ENCODE measurements around the gene CDS2.

The CDS2 gene

DNA sequence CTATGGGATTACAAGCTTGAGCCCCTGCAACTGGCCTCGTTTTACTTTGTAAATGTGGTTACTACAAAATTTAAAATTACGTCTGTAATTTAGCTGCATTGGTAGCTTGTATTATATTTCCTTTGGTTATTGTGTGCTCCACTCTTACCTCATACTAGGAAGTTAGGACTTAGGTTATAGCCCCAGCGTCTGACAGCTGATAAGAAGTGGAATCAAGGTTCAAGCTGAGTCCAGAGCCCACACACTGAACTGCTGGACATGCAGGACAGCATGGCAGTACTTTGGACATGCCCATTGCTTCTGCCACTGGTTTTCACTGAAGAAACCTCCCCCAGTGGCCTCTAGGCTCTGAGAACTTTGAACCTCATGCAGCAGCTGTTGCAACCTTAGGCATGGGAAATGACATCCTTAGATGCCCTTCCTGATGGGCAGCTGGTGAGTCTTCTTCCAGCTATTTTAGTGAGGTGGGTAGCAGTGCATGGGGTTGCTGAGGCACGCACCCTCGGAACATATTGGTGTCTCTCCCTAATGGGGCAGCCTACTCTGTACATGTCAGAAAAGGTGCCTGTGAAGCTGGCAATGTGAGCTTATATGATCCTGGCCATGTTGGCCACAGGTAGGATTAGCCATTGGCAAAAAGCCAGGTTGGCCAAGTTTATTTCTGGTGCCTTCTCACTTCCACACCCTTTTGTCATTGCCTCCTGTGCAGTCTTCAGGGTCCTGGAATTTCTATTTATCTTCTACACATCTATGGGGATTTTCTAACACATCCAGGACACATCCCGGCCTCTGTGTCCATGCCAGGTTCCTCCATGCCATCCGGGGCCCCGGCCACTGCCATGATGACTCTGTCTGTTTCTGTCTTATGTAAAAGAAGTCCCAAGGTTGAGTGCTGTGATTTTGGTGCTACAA is 85.3 kb downstream of the CDS2 start:
- H3K4me1 ChIP-seq (ENCODE audit: control insufficient read depth in 1 of 2, insufficient read depth in 2 of 2, low read length in 2 of 2) = peaks cover 0 to 4% of the 10 kb centered on the region in 2 experiments
- no peak overlapping the region for H2AK5ac ChIP-seq (ENCODE audit: low read length)
- no CpG with 5 or more reads among the region's 8 CpGs for WGBS (ENCODE audit: extremely low coverage, insufficient coverage, insufficient read length)

DNA sequence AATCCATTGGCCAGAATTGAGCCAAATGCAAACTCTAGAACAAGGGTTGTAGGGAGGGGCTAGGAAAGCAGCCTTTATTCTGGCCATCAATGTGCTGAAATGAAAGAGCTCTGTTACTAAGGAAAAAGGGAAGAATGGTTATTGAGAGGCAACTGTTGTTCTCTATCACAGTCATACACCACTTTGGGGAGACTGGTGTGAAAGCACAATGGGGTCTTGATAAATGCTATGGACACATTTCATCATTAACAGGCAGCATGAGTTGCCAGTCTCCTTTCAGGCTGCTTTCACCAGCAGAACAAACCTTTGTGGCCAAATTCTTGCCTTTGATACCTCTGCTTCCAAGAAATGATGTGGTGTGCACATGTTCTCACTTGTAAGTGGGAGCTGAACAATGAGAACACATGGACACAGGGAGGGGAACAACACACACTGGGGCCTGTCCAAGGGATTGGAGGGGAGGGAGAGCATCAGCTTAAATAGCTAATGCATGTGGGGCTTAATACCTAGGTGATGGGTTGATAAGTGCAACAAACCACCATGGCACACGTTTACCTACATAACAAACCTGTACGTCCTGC is 86.2 kb downstream of the CDS2 start:
- no CpG with 5 or more reads among the region's 2 CpGs for WGBS (ENCODE audit: extremely low coverage, insufficient coverage, insufficient read length)
- Histone ChIP-seq H3K4me1 (ENCODE audit: control insufficient read depth in 1 of 2, insufficient read depth in 2 of 2, low read length in 2 of 2) (peaks cover 0 to 4% of the 10 kb centered on the region in 2 experiments), H3K4me2 (ENCODE audit: low read length) (no peak overlapping the region), H3K9me3 (ENCODE audit: insufficient read depth, low read depth, low read length) (peaks cover 2% of the 10 kb centered on the region), H3K14ac (ENCODE audit: low read length) (no peak overlapping the region), H3K4ac (ENCODE audit: low read depth, low read length) (no peak overlapping the region), H3K79me1 (ENCODE audit: low read length) (no peaks in the 10 kb centered on the region), H3K27me3 (ENCODE audit: insufficient read depth, low read length) (no peaks in the 10 kb centered on the region), H2AFZ (ENCODE audit: insufficient read depth, low read length, poor library complexity) (no peak overlapping the region), H3K36me3 (ENCODE audit: control insufficient read depth in 1 of 2, insufficient read depth in 2 of 2, low read length in 2 of 2) (peaks cover 4 to 8% of the 10 kb centered on the region in 2 experiments), H4K12ac (ENCODE audit: low read depth, low read length) (no peak overlapping the region), H2BK5ac (ENCODE audit: low read depth, low read length, poor library complexity) (no peak overlapping the region), H3K27ac (ENCODE audit: low read depth, low read length) (no peak overlapping the region), H2BK12ac (ENCODE audit: low read length) (no peak overlapping the region), H2BK120ac (ENCODE audit: insufficient read depth, low read length, poor library complexity) (no peak overlapping the region), H4K91ac (ENCODE audit: low read depth, low read length) (no peak overlapping the region), H4K8ac (ENCODE audit: low read depth, low read length) (no peak overlapping the region), H3K23ac (ENCODE audit: low read length) (no peak overlapping the region), H3K4me3 (ENCODE audit: low read depth, low read length) (no peak overlapping the region), H2AK5ac (ENCODE audit: low read length) (no peak overlapping the region), H3K9ac (ENCODE audit: low read length) (no peak overlapping the region), H3K79me2 (ENCODE audit: control insufficient read depth, insufficient read depth, low read length, poor library complexity) (no peaks in the 10 kb centered on the region), H3K18ac (ENCODE audit: low read length) (no peak overlapping the region)
- DNase-seq = no peak

More for the DNA sequence above, 85.3 kb downstream of the CDS2 start:
- Histone ChIP-seq H3K23ac (ENCODE audit: low read length) (no peak overlapping the region), H3K14ac (ENCODE audit: low read length) (no peak overlapping the region), H2BK120ac (ENCODE audit: insufficient read depth, low read length, poor library complexity) (no peak overlapping the region), H3K18ac (ENCODE audit: low read length) (no peak overlapping the region), H3K27me3 (ENCODE audit: insufficient read depth, low read length) (no peaks in the 10 kb centered on the region), H3K4me2 (ENCODE audit: low read length) (no peak overlapping the region), H3K27ac (ENCODE audit: low read depth, low read length) (no peak overlapping the region), H4K8ac (ENCODE audit: low read depth, low read length) (no peak overlapping the region), H3K4me3 (ENCODE audit: low read depth, low read length) (no peak overlapping the region), H3K79me2 (ENCODE audit: control insufficient read depth, insufficient read depth, low read length, poor library complexity) (no peaks in the 10 kb centered on the region), H4K12ac (ENCODE audit: low read depth, low read length) (no peak overlapping the region), H3K4ac (ENCODE audit: low read depth, low read length) (no peak overlapping the region), H4K91ac (ENCODE audit: low read depth, low read length) (no peak overlapping the region), H3K9ac (ENCODE audit: low read length) (no peak overlapping the region), H3K9me3 (ENCODE audit: insufficient read depth, low read depth, low read length) (peaks cover 2% of the 10 kb centered on the region), H2BK5ac (ENCODE audit: low read depth, low read length, poor library complexity) (no peak overlapping the region), H3K79me1 (ENCODE audit: low read length) (no peaks in the 10 kb centered on the region), H3K36me3 (ENCODE audit: control insufficient read depth in 1 of 2, insufficient read depth in 2 of 2, low read length in 2 of 2) (peaks cover 4 to 8% of the 10 kb centered on the region in 2 experiments), H2BK12ac (ENCODE audit: low read length) (no peak overlapping the region), H2AFZ (ENCODE audit: insufficient read depth, low read length, poor library complexity) (no peak overlapping the region)
- DNase-seq = no peak

DNA sequence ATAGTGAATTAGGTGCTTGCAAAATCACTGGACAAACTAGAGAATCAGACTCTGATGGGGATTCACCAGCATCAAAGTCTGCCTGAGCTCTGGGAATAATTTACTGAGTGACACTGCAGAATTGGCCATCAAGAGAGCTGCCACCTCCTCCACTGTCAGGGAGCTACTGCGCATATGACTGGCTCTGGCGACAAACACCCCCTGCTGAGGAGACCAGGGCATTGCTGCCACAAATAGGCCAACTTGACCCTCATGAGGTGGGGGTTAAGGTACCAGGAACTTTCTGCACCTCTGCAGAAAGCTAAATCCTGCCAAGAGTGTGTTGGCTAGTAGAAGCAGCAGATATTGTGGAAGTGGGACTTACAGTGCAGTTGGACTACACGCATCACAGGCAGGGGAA is 88.0 kb downstream of the CDS2 start:
- H3K14ac ChIP-seq (ENCODE audit: low read length) = no peak overlapping the region
- peaks cover 0 to 4% of the 10 kb centered on the region in 2 experiments for H3K4me1 ChIP-seq (ENCODE audit: control insufficient read depth in 1 of 2, insufficient read depth in 2 of 2, low read length in 2 of 2)
- no peak overlapping the region for H2BK5ac ChIP-seq (ENCODE audit: low read depth, low read length, poor library complexity)
- no peak overlapping the region for H3K18ac ChIP-seq (ENCODE audit: low read length)
- H3K23ac ChIP-seq (ENCODE audit: low read length) = no peak overlapping the region
- H3K9ac ChIP-seq (ENCODE audit: low read length) = no peak overlapping the region
- H4K12ac ChIP-seq (ENCODE audit: low read depth, low read length) = no peak overlapping the region
- H3K27ac ChIP-seq (ENCODE audit: low read depth, low read length) = no peak overlapping the region
- no peak overlapping the region for H3K4me3 ChIP-seq (ENCODE audit: low read depth, low read length)
- H3K4me2 ChIP-seq (ENCODE audit: low read length) = no peak overlapping the region
- H3K27me3 ChIP-seq (ENCODE audit: insufficient read depth, low read length) = no peaks in the 10 kb centered on the region
- no peaks in the 10 kb centered on the region for H3K79me1 ChIP-seq (ENCODE audit: low read length)
- peaks cover 4 to 8% of the 10 kb centered on the region in 2 experiments for H3K36me3 ChIP-seq (ENCODE audit: control insufficient read depth in 1 of 2, insufficient read depth in 2 of 2, low read length in 2 of 2)
- H2BK120ac ChIP-seq (ENCODE audit: insufficient read depth, low read length, poor library complexity) = no peak overlapping the region
- no peak for DNase-seq
- H3K79me2 ChIP-seq (ENCODE audit: control insufficient read depth, insufficient read depth, low read length, poor library complexity) = no peaks in the 10 kb centered on the region
- no peak overlapping the region for H2BK12ac ChIP-seq (ENCODE audit: low read length)
- H4K8ac ChIP-seq (ENCODE audit: low read depth, low read length) = no peak overlapping the region
- no peak overlapping the region for H2AFZ ChIP-seq (ENCODE audit: insufficient read depth, low read length, poor library complexity)
- H3K4ac ChIP-seq (ENCODE audit: low read depth, low read length) = no peak overlapping the region
- peaks cover 4% of the 10 kb centered on the region for H3K9me3 ChIP-seq (ENCODE audit: insufficient read depth, low read depth, low read length)
- H4K91ac ChIP-seq (ENCODE audit: low read depth, low read length) = no peak overlapping the region
- no CpG with 5 or more reads among the region's 3 CpGs for WGBS (ENCODE audit: extremely low coverage, insufficient coverage, insufficient read length)
- no peak overlapping the region for H2AK5ac ChIP-seq (ENCODE audit: low read length)

DNA sequence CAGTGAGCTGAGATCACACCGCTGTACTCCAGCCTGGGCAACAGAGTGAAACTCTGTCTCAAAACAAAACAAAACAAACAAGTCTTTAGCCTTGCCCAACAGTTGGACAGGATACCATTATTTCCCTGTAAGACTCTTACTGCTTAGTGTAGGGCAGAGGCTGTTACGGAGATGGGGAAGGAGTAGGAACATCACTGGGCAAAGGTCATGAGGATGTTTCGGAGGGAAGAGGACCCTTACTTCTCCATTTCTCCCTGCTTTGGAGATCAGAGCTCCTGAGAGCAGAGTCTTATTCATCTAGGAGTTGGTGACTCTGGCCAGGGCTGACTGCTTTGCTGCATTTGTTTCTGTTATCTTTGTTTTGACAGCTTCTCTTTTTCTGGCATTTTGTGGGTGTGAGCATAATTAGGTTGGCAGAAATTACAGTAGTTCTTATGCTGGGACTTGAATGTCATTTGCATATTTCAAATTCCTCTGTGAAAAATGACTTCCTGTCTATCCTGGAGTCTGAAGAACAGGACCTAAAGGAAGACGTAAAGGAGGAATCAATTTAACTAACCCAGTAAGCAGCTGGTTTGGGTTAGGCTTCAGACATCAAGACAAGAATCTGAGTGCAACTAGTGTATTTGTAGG is 89.0 kb downstream of the CDS2 start:
- Histone ChIP-seq H3K79me2 (ENCODE audit: control insufficient read depth, insufficient read depth, low read length, poor library complexity) (no peaks in the 10 kb centered on the region), H3K14ac (ENCODE audit: low read length) (no peak overlapping the region), H3K4me3 (ENCODE audit: low read depth, low read length) (no peak overlapping the region), H3K9me3 (ENCODE audit: insufficient read depth, low read depth, low read length) (peaks cover 4% of the 10 kb centered on the region), H3K4ac (ENCODE audit: low read depth, low read length) (no peak overlapping the region), H3K23ac (ENCODE audit: low read length) (no peak overlapping the region), H3K4me1 (ENCODE audit: control insufficient read depth in 1 of 2, insufficient read depth in 2 of 2, low read length in 2 of 2) (peaks cover 0 to 4% of the 10 kb centered on the region in 2 experiments), H3K36me3 (ENCODE audit: control insufficient read depth in 1 of 2, insufficient read depth in 2 of 2, low read length in 2 of 2) (peaks cover 4 to 8% of the 10 kb centered on the region in 2 experiments), H2BK120ac (ENCODE audit: insufficient read depth, low read length, poor library complexity) (no peak overlapping the region), H4K8ac (ENCODE audit: low read depth, low read length) (no peak overlapping the region), H2AFZ (ENCODE audit: insufficient read depth, low read length, poor library complexity) (no peak overlapping the region), H2BK12ac (ENCODE audit: low read length) (no peak overlapping the region), H3K4me2 (ENCODE audit: low read length) (no peak overlapping the region), H4K12ac (ENCODE audit: low read depth, low read length) (no peak overlapping the region), H3K27ac (ENCODE audit: low read depth, low read length) (no peak overlapping the region), H4K91ac (ENCODE audit: low read depth, low read length) (no peak overlapping the region), H2AK5ac (ENCODE audit: low read length) (no peak overlapping the region), H3K79me1 (ENCODE audit: low read length) (no peaks in the 10 kb centered on the region), H2BK5ac (ENCODE audit: low read depth, low read length, poor library complexity) (no peak overlapping the region), H3K9ac (ENCODE audit: low read length) (no peak overlapping the region), H3K27me3 (ENCODE audit: insufficient read depth, low read length) (no peaks in the 10 kb centered on the region), H3K18ac (ENCODE audit: low read length) (no peak overlapping the region)
- DNase-seq = no peak
- WGBS (ENCODE audit: extremely low coverage, insufficient coverage, insufficient read length) = no CpG with 5 or more reads among the region's 4 CpGs
